Dendritic cell treated with granulocyte-macrophage colony-stimulating factor and Interleukin-4, amounts not matched to agents 40 ng/mL and 50 ng/mL, for 4 days (primary cell): ENCODE measurements around the gene CLK3.

ENCODE experiments used
- H3K27ac Mint-ChIP-seq: one replicate; pipeline ENCODE4 v1.8.0; 2022; ENCODE audit warnings: mild to moderate bottlenecking, mixed read lengths
- H3K27me3 Mint-ChIP-seq: one replicate; pipeline ENCODE4 v1.8.0; 2022; ENCODE audit warnings: mild to moderate bottlenecking, mixed read lengths
- H3K36me3 Mint-ChIP-seq: one replicate; pipeline ENCODE4 v1.8.0; 2022; ENCODE audit warnings: low read depth, mixed read lengths
- H3K4me1 Mint-ChIP-seq: one replicate; pipeline ENCODE4 v1.8.0; 2022; ENCODE audit warnings: low read depth, mixed read lengths
- H3K4me3 Mint-ChIP-seq: one replicate; pipeline ENCODE4 v1.8.0; 2022; ENCODE audit warnings: mild to moderate bottlenecking, moderate library complexity, mixed read lengths
- H3K9me3 Mint-ChIP-seq: one replicate; pipeline ENCODE4 v1.8.0; 2022; ENCODE audit warnings: mixed read lengths
- intact Hi-C: fragments of 100-400 bp; cut with micrococcal nuclease; formaldehyde crosslinking; loops from one replicate; pipeline ENCODE4 v1.15.0; 2022

Gene CLK3

DNA sequence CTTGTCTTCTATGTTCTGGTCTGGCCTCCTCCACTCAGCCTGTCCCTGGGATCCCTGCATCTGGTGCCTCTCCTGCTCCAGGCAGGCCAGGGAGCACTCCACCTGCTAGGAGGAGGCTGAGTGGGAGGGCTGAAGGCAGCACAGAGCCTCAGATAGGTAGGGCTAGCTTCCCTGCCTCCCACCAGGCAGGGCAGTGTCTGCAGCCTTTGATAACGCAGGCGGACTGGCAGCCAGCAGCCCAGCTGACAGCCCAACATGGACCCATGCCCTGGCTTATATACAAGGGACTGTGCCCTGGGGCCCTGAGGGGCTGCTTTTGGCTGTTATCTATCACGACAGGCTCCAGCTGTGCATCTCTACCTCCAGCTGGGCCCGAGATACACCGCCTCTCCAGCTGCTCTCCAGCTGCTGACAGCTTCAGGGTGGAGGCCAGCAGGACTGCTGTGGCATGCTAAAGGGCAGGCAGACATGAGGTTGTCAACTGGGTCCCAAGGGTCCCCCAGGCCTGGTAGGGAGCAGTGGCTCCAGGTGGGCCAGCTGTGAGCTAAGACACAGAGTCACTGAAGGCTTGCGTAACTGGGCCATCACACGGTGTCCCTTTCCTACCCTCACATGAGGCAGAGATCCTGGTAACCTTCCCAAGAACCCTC, 5.2 kb upstream of the CLK3 start:
- Mint-ChIP-seq H3K27me3 (peaks cover 6% of the 10 kb centered on the region), H3K4me1 (no peaks in the 10 kb centered on the region), H3K27ac (no peak overlapping the region), H3K9me3 (no peaks in the 10 kb centered on the region), H3K4me3 (no peak overlapping the region), H3K36me3 (no peaks in the 10 kb centered on the region)
- intact Hi-C loops = no loop called here

DNA sequence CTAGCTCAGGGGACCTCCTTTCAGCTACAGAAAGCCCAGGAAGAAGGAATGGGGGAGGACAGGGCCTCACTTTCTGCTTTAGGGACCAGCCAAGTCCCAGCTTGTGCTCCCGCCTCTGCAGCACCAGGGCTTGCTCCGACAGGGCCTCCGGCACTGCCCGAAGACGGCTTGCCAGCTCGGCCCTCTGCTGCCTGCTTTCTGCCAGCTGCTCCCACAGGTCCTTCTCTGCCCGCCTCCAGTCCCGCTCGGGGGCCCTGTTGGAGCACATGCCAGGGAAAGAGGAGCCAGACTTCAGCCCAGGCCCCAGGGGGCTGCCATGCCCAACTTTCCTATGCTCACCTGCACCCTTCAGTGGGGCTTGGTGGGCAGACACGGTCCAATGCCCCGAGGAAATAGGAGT, 4.3 kb upstream of the CLK3 start:
- H3K4me1 Mint-ChIP-seq = peaks cover 1% of the 10 kb centered on the region
- H3K27ac Mint-ChIP-seq = no peak overlapping the region
- peaks cover 7% of the 10 kb centered on the region for H3K36me3 Mint-ChIP-seq
- no peak overlapping the region for H3K4me3 Mint-ChIP-seq
- intact Hi-C loops = no loop called here
- H3K27me3 Mint-ChIP-seq = peaks cover 6% of the 10 kb centered on the region
- H3K9me3 Mint-ChIP-seq = no peaks in the 10 kb centered on the region

DNA sequence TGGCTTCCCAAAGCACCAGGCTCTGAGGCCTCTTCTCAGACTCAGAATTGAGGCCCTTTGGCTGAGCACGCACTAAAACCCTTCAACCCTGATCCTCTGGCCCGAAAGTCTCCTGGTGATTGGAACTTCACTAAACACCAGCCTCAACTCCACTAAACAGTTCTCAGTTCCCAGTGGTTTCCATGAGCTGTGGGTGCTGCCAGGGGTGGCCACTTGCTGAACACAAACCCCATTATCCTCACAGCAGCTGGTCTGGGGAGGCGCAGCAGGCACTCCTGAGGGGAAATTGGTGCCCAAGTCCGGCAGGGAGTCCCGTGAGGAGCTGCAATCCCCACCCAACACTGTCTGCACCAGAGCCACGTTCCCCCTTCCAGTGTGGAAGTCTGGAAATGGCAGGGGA, 3.8 kb upstream of the CLK3 start:
- Mint-ChIP-seq H3K4me1 (peaks cover 6% of the 10 kb centered on the region), H3K9me3 (no peaks in the 10 kb centered on the region), H3K36me3 (peaks cover 9% of the 10 kb centered on the region), H3K27me3 (peaks cover 6% of the 10 kb centered on the region), H3K4me3 (no peak overlapping the region), H3K27ac (no peak overlapping the region)
- intact Hi-C loops = no loop called here

DNA sequence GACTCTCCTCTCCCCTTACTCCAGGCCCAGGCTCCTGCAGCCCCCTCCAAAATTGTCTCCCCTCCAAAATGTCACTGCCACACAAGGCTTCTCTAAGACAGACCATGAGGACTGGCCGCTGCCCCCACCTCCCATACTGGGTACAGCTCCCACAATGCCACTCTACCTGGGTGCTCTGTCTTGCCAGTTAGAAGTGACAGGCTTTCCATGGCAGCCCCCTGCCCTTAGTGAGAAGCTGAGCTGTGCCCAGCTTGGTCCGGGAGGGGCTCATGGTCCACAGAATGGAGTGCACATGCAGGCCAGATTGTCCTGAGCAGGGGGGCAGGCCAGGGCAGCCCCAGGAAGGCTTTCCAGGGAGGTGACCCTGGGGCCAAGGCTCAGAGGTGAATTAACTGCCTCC, 3.0 kb upstream of the CLK3 start:
- intact Hi-C loops = no loop called here

DNA sequence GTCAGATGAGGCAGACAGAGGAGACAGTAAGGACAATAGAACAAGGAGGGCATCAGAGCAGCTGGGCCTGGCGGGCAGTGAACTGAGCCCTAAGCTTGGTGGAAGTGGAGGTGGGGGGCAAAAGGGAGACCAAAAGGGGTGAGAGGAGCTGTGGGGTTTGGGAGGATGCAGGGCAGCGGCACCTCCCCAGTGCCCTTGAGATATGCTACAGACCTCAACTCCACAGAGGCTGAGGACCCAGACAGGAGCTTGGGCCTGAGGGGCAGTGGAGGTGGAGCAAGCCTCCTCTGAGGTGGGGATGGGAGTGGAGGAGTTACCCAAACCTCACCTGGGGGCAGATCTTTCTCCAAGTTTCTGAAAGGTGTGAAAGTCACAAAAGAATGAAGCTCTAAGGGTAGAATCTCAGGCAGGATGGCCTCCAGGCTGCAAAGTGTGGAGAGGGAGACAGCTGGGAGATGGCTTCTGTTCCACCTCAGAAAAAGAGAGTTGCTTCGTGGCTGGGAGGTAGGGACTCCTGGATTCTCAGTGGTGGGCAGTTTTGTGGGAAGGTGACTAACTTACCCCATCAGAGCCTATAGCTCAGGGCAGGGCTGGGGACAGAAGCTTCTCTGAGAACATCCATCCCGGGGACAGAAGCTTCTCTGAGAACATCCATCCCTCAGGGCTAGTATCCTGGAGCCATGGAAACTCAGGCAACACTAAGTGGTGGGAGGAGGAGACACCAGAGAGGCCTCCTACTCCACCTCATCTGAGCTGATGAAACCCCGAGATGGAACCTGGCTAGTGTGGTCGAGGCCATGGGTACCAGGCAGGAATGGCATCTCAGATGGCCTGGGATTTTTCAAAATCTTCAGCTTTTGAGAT, 2.3 kb upstream of the CLK3 start:
- Mint-ChIP-seq H3K4me3 (no peak overlapping the region), H3K27me3 (peaks cover 2% of the 10 kb centered on the region), H3K9me3 (no peaks in the 10 kb centered on the region), H3K36me3 (peaks cover 21% of the 10 kb centered on the region), H3K27ac (no peak overlapping the region), H3K4me1 (peaks cover 21% of the 10 kb centered on the region)
- intact Hi-C loops = no loop called here

More for the DNA sequence above, 3.0 kb upstream of the CLK3 start:
- no peak overlapping the region for H3K27ac Mint-ChIP-seq
- H3K9me3 Mint-ChIP-seq = no peaks in the 10 kb centered on the region
- H3K4me1 Mint-ChIP-seq = peaks cover 15% of the 10 kb centered on the region
- H3K4me3 Mint-ChIP-seq = no peak overlapping the region
- peaks cover 14% of the 10 kb centered on the region for H3K36me3 Mint-ChIP-seq
- peaks cover 3% of the 10 kb centered on the region for H3K27me3 Mint-ChIP-seq

DNA sequence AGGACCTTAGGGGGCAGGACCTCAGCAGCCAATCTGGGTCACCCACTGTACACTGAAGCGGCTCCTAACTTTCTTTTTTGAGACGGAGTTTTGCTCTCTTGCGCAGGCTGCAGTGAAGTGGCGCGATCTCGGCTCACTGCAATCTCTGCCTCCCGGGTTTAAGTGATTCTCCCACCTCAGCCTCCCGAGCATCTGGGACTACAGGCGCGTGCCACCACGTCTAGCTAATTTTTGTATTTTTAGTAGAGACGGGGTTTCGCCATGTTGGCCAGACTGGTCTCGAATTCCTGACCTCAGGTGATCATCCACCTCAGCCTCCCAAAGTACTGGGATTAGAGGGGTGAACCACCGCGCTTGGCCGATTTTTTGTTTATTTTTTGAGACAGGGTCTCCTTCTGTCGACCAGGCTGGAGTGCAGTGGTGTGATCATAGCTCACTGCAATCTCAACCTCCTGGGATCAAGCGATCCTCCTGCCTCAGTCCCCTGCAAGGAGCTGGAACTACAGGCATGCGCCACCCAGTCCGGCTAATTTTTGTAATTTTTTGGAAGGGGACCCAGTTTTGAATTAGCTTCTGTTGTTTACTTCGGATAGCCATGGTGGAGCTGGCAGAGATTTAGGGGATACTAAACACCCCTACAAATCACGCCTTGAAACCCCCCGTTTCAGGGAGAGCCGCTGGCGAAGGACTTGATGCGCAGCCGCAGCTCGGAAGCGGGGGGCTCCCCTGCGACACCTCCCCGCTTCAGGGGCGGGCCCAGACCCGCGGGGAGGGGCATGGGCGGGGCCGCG, 1.5 kb upstream of the CLK3 start:
- Mint-ChIP-seq H3K36me3 (peaks cover 29% of the 10 kb centered on the region), H3K27ac (peak overlapping the region; percentile 93)

DNA sequence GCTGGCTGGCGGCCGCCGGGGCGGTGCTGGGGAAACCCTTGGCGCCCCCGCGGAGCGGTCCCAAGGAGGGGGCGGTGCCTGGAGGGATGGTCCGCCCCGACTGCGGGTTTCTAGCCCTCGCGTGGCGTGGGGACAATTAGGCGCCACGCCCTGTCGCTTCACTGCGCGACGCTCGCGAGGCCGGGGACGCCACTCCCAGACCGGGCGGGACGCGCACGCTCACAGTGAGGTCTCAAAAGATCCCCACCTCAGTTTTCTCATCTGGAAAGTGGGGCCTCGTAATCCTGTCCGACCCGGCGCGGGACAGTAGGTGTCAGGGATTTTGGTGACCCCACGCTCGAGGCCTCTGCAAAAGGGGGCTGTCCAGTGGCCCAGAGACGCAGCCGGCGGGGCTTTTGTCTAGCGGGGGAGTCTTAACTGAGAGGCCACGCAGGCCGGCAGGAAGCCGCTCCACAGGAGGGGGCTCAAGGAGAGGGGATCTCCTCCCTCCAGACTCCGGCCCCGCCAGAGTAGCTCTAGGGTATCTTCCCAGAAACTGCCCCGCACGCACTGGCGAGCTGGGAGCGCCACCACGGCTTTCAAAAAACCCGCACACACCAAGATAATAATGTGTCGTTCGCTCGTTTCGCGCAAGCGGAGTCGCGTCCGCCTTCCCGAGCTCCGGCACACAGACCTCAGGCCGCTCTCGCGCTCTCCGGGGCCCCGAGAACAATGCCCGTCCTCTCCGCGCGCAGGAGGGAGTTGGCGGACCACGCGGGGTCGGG, 710 bp upstream of the CLK3 start:
- Mint-ChIP-seq H3K4me3 (peak overlapping the region; percentile 90), H3K36me3 (peaks cover 37% of the 10 kb centered on the region), H3K27me3 (no peaks in the 10 kb centered on the region), H3K9me3 (no peaks in the 10 kb centered on the region), H3K27ac (peak overlapping the region; percentile 93), H3K4me1 (peaks cover 37% of the 10 kb centered on the region)
- intact Hi-C loops = loop anchor here (1.0 to 2.0 kb wide), 3 partner anchors 16 to 154 kb away; partner anchors contain the start of genes ARID3B and UBL7

More for the DNA sequence above, 1.5 kb upstream of the CLK3 start:
- peaks cover 29% of the 10 kb centered on the region for H3K4me1 Mint-ChIP-seq
- H3K27me3 Mint-ChIP-seq = no peaks in the 10 kb centered on the region
- H3K9me3 Mint-ChIP-seq = no peaks in the 10 kb centered on the region
- peak overlapping the region; percentile 90 for H3K4me3 Mint-ChIP-seq
- intact Hi-C loops = loop anchor here (2.0 kb wide), 2 partner anchors 15 to 153 kb away; partner anchors contain the start of gene UBL7

DNA sequence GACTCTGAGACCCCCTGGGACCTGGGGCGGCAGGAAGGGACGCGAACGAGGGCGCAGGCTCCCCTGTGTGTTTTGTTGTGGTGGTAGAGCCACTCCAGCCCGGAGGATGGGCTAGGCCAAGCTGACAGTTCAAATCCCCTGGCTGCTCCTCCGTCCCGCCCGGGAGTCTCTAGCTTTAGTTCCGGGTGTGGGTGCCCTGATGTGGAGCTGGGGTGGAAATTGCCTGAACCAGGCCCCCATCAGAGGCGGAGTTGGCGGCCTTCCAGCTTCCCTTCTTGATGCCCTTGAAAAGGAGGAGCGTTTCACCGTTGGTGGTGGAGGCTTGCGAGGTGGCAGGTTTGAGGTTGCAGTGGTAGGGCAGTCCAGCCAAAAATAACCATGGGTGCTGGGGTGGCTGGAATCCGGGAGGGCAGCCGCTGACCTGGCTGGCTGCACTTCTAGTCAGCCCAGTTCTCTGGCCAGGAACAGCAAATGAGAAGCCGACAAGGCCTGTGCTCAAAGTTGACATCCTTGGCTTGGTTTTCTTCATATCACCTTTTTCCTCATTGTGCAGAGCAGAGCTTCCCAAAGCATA, 817 bp downstream of the CLK3 start:
- Mint-ChIP-seq H3K27me3 (no peaks in the 10 kb centered on the region), H3K36me3 (peaks cover 52% of the 10 kb centered on the region), H3K9me3 (no peaks in the 10 kb centered on the region), H3K4me1 (peaks cover 52% of the 10 kb centered on the region), H3K27ac (peak overlapping the region; percentile 93), H3K4me3 (peak overlapping the region; percentile 90)
- intact Hi-C loops = no loop called here

DNA sequence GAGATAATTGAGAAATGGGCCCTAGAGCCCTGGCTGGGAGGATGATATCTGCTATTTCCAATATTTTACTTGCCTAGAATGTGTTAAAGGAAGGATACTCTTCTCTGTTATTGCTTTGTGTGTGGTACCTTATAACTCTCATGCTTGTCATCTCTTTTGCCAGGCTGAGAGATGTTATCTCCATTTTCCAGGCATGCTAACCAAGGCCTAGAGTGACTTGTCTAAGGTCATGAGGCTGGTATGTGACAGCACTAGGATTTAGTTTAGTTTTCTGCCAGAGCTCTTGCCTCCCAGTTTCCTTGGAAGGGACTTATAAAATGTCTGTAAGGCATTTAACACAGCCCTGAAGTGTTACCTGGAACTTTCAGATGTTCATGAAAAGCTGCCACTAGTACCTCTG, 1.4 kb downstream of the CLK3 start:
- intact Hi-C loops = no loop called here
- peaks cover 56% of the 10 kb centered on the region for H3K4me1 Mint-ChIP-seq
- peak overlapping the region; percentile 90 for H3K4me3 Mint-ChIP-seq
- H3K9me3 Mint-ChIP-seq = no peaks in the 10 kb centered on the region
- H3K27me3 Mint-ChIP-seq = no peaks in the 10 kb centered on the region
- peaks cover 57% of the 10 kb centered on the region for H3K36me3 Mint-ChIP-seq
- H3K27ac Mint-ChIP-seq = peak overlapping the region; percentile 93

DNA sequence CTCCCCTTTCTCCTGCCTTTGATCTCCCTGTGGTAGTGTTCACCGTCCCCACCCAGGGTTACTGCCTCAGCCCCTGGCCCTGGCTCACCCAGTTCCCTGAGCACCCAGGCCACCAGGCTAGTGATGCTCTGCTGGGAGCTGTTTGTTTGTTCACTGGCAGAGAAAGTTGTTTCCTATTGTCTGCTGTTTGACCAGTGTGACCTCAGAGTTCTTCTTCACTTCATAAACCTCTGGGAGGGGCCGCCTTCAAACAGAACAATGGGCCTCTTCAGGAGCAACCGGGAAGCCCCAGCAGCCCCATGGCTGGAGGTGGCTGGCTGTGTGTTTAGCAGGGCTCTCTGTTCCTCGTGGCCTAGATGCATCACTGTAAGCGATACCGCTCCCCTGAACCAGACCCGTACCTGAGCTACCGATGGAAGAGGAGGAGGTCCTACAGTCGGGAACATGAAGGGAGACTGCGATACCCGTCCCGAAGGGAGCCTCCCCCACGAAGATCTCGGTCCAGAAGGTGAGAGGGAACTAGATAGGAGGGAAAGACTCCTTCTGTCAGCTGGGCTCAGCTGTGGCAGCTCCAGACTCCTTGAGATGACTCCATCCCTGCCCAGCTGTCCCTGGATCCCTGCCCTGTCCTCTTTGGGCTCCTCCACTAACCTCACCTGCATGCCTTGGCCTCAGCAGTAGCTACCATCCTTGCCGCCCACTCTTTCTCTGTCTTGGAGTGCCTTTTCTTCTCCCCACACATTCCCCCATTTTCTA, 3.4 kb downstream of the CLK3 start:
- H3K27me3 Mint-ChIP-seq = no peaks in the 10 kb centered on the region
- peaks cover 78% of the 10 kb centered on the region for H3K36me3 Mint-ChIP-seq
- H3K4me3 Mint-ChIP-seq = no peak overlapping the region
- H3K4me1 Mint-ChIP-seq = peaks cover 60% of the 10 kb centered on the region
- H3K27ac Mint-ChIP-seq = no peak overlapping the region
- H3K9me3 Mint-ChIP-seq = no peaks in the 10 kb centered on the region
- intact Hi-C loops = no loop called here

DNA sequence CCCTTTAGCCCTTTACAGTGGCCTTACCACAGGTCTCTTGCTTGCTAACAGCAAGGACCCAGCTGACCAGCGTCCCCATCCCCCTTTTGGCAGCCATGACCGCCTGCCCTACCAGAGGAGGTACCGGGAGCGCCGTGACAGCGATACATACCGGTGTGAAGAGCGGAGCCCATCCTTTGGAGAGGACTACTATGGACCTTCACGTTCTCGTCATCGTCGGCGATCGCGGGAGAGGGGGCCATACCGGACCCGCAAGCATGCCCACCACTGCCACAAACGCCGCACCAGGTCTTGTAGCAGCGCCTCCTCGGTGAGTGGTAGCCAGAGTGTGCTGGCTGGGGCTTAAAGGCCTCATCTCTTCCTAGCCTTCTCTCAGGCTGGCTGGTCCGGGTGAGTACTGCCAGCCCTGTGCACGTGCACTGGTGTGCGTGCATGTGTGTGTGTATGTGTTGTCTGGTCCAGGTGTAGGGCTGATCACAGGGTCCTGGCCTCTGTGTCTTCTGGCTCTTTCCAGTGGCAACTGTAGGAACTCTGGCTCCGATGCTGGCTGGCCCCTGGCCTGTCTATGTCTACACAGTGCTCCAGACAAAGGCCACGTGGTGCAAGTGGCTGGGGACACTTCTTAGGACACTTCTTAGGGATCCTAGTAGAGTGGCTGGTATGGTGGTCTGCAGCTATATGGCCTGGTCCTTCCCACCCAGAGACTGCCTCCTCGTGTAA, 4.4 kb downstream of the CLK3 start:
- Mint-ChIP-seq H3K36me3 (peaks cover 88% of the 10 kb centered on the region), H3K9me3 (no peaks in the 10 kb centered on the region), H3K27me3 (no peaks in the 10 kb centered on the region), H3K27ac (peak overlapping the region; percentile 45), H3K4me1 (peaks cover 60% of the 10 kb centered on the region), H3K4me3 (no peak overlapping the region)
- intact Hi-C loops = no loop called here
